Parathyroid adenoma (tissue), 2 donors: ENCODE measurements around the gene PPT2.

Experiments
- H2AFZ ChIP-seq: fragments of 300-600 bp; sonication (generic); one replicate; pipeline ENCODE4 v1.7.0; 2017; ENCODE audit warnings: antibody characterized with exemption, mild to moderate bottlenecking
- H3K27ac ChIP-seq: fragments of 300-600 bp; sonication (generic); one replicate; pipeline ENCODE4 v1.7.0; 2017
- H3K27me3 ChIP-seq: fragments of 300-600 bp; sonication (generic); one replicate; pipeline ENCODE4 v1.7.0; 2017; ENCODE audit warnings: low read length; ENCODE audit not compliant: control insufficient read depth, insufficient read depth
- H3K36me3 ChIP-seq: fragments of 300-600 bp; sonication (generic); one replicate; pipeline ENCODE4 v1.7.0; 2017; ENCODE audit warnings: low read length; ENCODE audit not compliant: control insufficient read depth, insufficient read depth
- H3K4me1 ChIP-seq: fragments of 300-600 bp; sonication (generic); one replicate; pipeline ENCODE4 v1.7.0; 2017; ENCODE audit warnings: control low read depth
- H3K4me2 ChIP-seq: fragments of 300-600 bp; sonication (generic); one replicate; pipeline ENCODE4 v1.7.0; 2017; ENCODE audit warnings: low read length
- H3K4me3 ChIP-seq: fragments of 300-600 bp; sonication (generic); one replicate; pipeline ENCODE4 v1.7.0; 2017; ENCODE audit warnings: low read depth, low read length
- H3K79me2 ChIP-seq: fragments of 300-600 bp; sonication (generic); one replicate; pipeline ENCODE4 v1.7.0; 2017; ENCODE audit warnings: control low read depth
- H3K9ac ChIP-seq: fragments of 300-600 bp; sonication (generic); one replicate; pipeline ENCODE4 v1.7.0; 2017; ENCODE audit warnings: mild to moderate bottlenecking
- H3K9me3 ChIP-seq: fragments of 300-600 bp; sonication (generic); one replicate; pipeline ENCODE4 v1.7.0; 2017; ENCODE audit warnings: low read length; ENCODE audit not compliant: control insufficient read depth
- TF ChIP-seq, protein P1 (sequence below): fragments of 300-600 bp; sonication (generic); IDR thresholded peaks from one replicate; pipeline ENCODE4 v1.7.0; 2017; ENCODE audit warnings: antibody characterized with exemption, mild to moderate bottlenecking
- donor health status: primary hyperparathyroidism.

The PPT2 gene

GRCh38 chr6:32173051-32173727 lies 19.2 kb downstream of the PPT2 start:
- Histone ChIP-seq H3K36me3 (no peaks in the 10 kb centered on the region), H3K9ac (no peak overlapping the region), H3K79me2 (peaks cover 5% of the 10 kb centered on the region), H2AFZ (no peak overlapping the region), H3K4me1 (peaks cover 9% of the 10 kb centered on the region), H3K27me3 (no peaks in the 10 kb centered on the region), H3K27ac (no peak overlapping the region), H3K4me3 (no peak overlapping the region), H3K9me3 (no peaks in the 10 kb centered on the region), H3K4me2 (no peak overlapping the region)
- TF ChIP-seq, protein P1, sequence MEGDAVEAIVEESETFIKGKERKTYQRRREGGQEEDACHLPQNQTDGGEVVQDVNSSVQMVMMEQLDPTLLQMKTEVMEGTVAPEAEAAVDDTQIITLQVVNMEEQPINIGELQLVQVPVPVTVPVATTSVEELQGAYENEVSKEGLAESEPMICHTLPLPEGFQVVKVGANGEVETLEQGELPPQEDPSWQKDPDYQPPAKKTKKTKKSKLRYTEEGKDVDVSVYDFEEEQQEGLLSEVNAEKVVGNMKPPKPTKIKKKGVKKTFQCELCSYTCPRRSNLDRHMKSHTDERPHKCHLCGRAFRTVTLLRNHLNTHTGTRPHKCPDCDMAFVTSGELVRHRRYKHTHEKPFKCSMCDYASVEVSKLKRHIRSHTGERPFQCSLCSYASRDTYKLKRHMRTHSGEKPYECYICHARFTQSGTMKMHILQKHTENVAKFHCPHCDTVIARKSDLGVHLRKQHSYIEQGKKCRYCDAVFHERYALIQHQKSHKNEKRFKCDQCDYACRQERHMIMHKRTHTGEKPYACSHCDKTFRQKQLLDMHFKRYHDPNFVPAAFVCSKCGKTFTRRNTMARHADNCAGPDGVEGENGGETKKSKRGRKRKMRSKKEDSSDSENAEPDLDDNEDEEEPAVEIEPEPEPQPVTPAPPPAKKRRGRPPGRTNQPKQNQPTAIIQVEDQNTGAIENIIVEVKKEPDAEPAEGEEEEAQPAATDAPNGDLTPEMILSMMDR: no peak

- H3K27ac ChIP-seq: no peak overlapping the region
- H3K4me3 ChIP-seq: no peak overlapping the region
- H3K4me1 ChIP-seq: peaks cover 9% of the 10 kb centered on the region
These were observed 20.5 kb downstream of the PPT2 start for GRCh38 chr6:32174416-32174815.

DNA sequence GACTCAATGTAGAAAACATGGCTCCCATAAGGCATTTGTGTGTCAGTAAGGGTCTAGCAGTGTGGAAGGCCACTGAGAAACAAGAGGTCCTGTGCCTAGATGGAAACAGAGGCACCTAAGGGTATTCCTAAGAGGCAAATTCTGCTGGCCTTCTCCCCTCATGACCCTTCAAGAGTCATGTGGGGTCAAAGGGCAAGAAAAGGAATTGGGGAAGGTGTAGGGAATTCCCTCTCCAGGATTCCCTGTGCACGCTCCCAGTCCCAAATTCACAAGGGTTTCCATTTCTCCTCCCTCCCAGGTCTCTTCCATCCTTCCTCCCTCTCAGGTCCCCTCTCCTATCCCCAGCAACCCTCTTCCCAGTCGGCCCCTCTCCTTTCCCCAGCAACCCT lies 21.4 kb downstream of the PPT2 start:
- H3K36me3 ChIP-seq: no peaks in the 10 kb centered on the region
- no peaks in the 10 kb centered on the region for H3K9me3 ChIP-seq
- peak overlapping the region; percentile 91 for H3K4me2 ChIP-seq
- H3K79me2 ChIP-seq: peaks cover 9% of the 10 kb centered on the region
- H3K27ac ChIP-seq: peak overlapping the region; percentile 98
- H3K4me1 ChIP-seq: peaks cover 9% of the 10 kb centered on the region
- H3K9ac ChIP-seq: peak overlapping the region; percentile 89
- H3K4me3 ChIP-seq: peak overlapping the region; percentile 81
- TF ChIP-seq, protein P1: no peak
- H2AFZ ChIP-seq: peak overlapping the region; percentile 89
- H3K27me3 ChIP-seq: no peaks in the 10 kb centered on the region

More at GRCh38 chr6:32174416-32174815, 20.5 kb downstream of the PPT2 start:
- Histone ChIP-seq H3K27me3 (no peaks in the 10 kb centered on the region), H3K4me2 (no peak overlapping the region), H3K9ac (no peak overlapping the region), H2AFZ (no peak overlapping the region), H3K79me2 (peaks cover 9% of the 10 kb centered on the region), H3K36me3 (no peaks in the 10 kb centered on the region), H3K9me3 (no peaks in the 10 kb centered on the region)
- TF ChIP-seq, protein P1: no peak

DNA sequence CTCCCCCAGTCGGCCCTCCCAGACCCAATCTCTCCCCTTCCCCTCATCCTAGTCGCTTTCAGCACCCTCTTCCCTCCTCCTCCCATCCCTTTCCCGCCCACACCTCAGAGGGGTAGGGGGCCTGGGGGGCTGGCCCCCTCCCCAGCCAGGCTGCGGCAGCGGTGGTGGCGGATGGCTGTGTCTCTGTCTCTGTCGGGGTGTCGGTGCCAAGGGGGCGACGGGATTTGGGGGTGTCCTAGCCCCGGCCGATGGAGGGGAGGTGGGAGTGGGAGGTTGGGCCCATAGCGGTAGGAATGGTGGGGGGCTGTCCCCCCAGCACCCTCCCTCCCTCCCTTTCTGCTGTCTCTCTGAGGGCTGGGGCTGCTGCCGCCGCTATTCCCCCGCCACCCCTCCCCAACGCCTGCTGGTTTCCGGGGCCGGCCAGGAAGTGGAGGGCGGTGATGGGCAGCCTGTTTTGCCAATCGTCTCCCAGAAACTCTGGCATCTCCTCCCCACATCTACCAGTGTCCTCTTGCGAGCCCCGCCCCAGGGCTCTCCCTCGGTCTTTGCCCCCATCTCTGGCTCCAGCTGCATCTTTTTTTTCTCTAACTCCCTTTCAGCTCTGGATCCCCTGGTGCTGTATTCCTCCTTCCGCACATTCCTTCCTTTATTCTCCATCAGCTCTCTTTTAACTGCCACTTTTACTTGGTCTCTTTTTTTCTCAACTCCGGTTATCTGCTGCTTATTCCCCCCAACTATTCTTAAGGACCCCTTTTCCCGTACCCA lies 22.0 kb downstream of the PPT2 start, which contains the start of gene AGPAT1:
Gene AGPAT1 (minus strand): TSS at position 374 of the 765 bp plus-strand sequence. CDS start 4,588 bp downstream, outside the sequence.
- Histone ChIP-seq H2AFZ (peak within 1 kb of the TSS; percentile 89), H3K9ac (peak within 1 kb of the TSS; percentile 89), H3K9me3 (no peaks in the 10 kb centered on the region), H3K27me3 (no peaks in the 10 kb centered on the region), H3K27ac (peak within 1 kb of the TSS; percentile 98), H3K4me1 (peaks cover 9% of the 10 kb centered on the region), H3K4me3 (peak within 1 kb of the TSS; percentile 89), H3K4me2 (peak within 1 kb of the TSS; percentile 91), H3K36me3 (no peaks in the 10 kb centered on the region), H3K79me2 (peaks cover 9% of the 10 kb centered on the region)
- TF ChIP-seq, protein P1: no peak
